Endothelial cell of umbilical vein (primary cell): Measurements from ENCODE around the gene MROH2A. TPM values are rescaled to one million over a fixed set of nuclear protein-coding genes. Genes with fewer than 3 reads are reported as not detected.

Source experiments
- BruUV-seq: library from RNA; stranded (reverse); fragments of 400-500 nt; replicated peaks from 2 replicates; lab custom pipeline; 2021; lab: Mats Ljungman, UMichigan
- CTCF ChIA-PET: fragments of 300-600, 350-600 bp; sonication (Branson Sonifier 250); formaldehyde crosslinking; loops from one replicate; lab custom pipeline; 2021; ENCODE audit warnings: antibody characterized with exemption, inconsistent platforms; lab: Charles Lee
- POLR2A ChIA-PET: fragments of 300-600, 350-600 bp; sonication (Branson Sonifier 250); formaldehyde crosslinking; loops from one replicate; lab custom pipeline; 2021; ENCODE audit warnings: antibody characterized with exemption, inconsistent platforms; lab: Charles Lee
- DNase-seq: peaks from one replicate; pipeline ENCODE4 v3.0.0-alpha.2; 2011; ENCODE audit warnings: low read depth, low spot score
- FAIRE-seq: peaks from 2 replicates; lab custom pipeline; 2011; peaks lifted over from hg19 to GRCh38; lab: Jason Lieb, UNC
- H2AFZ ChIP-seq: 2 replicates; pipeline ENCODE4 v1.6.0; 2012; ENCODE audit warnings: low read depth, low read length, control low read depth, inconsistent platforms
- H3K27ac ChIP-seq: 2 replicates; pipeline ENCODE4 v1.5.1; 2011; ENCODE audit warnings: low read depth, mild to moderate bottlenecking, control low read depth, low read length, moderate library complexity; ENCODE audit not compliant: insufficient read depth
- H3K27me3 ChIP-seq, 2 experiments: 2 replicates each; pipeline versions ENCODE4 v1.6.0 to v1.6.1; 2011; ENCODE audit warnings: low read length in 2 of 2, mixed read lengths in 1 of 2; ENCODE audit not compliant: control insufficient read depth in 2 of 2, insufficient read depth in 2 of 2
- H3K36me3 ChIP-seq, 2 experiments: 2 replicates in 1 of 2; 3 replicates in 1 of 2; pipeline ENCODE4 v1.5.1; 2011; ENCODE audit warnings: low read length in 2 of 2, mild to moderate bottlenecking in 1 of 2, moderate library complexity in 1 of 2; ENCODE audit not compliant: control insufficient read depth in 2 of 2, insufficient read depth in 2 of 2; ENCODE audit errors: extremely low read depth in 1 of 2
- H3K4me1 ChIP-seq: 3 replicates; pipeline ENCODE4 v1.5.1; 2011; ENCODE audit warnings: mild to moderate bottlenecking, low read length; ENCODE audit not compliant: control insufficient read depth, insufficient read depth; ENCODE audit errors: extremely low read depth
- H3K4me2 ChIP-seq: 2 replicates; pipeline ENCODE4 v1.6.1; 2011; ENCODE audit warnings: low read length, control low read depth, mixed read lengths; ENCODE audit not compliant: insufficient read depth
- H3K4me3 ChIP-seq, 3 experiments: fragments of 200-600 bp in 1 of 3; sonication (generic), shearing (Covaris generic) in 1 of 3; replicated peaks in 1 of 3; 2 replicates each; pipeline ENCODE4 v1.5.1; 2011 to 2016; ENCODE audit warnings: control low read depth in 3 of 3, low read length in 3 of 3, mild to moderate bottlenecking in 2 of 3, inconsistent platforms in 1 of 3, low read depth in 1 of 3, moderate library complexity in 1 of 3; ENCODE audit not compliant: insufficient read depth in 1 of 3
- H3K79me2 ChIP-seq: 2 replicates; pipeline ENCODE4 v1.6.0; 2012; ENCODE audit warnings: low read length, inconsistent platforms; ENCODE audit not compliant: control insufficient read depth, insufficient read depth
- H3K9ac ChIP-seq: replicated peaks from 2 replicates; pipeline ENCODE3; 2011; ENCODE audit warnings: low read length, control low read depth; ENCODE audit not compliant: insufficient read depth; ENCODE audit errors: extremely low read depth
- H3K9me1 ChIP-seq: replicated peaks from 3 replicates; pipeline ENCODE4 v1.6.0; 2011; ENCODE audit warnings: mild to moderate bottlenecking, low read length; ENCODE audit not compliant: control insufficient read depth, insufficient read depth; ENCODE audit errors: extremely low read depth
- H3K9me3 ChIP-seq: replicated peaks from 2 replicates; pipeline ENCODE4 v1.5.1; 2012; ENCODE audit warnings: low read length, inconsistent platforms; ENCODE audit not compliant: control insufficient read depth, insufficient read depth
- H4K20me1 ChIP-seq: replicated peaks from 2 replicates; pipeline ENCODE3; 2011; ENCODE audit warnings: mild to moderate bottlenecking, low read length; ENCODE audit not compliant: control insufficient read depth, insufficient read depth; ENCODE audit errors: extremely low read depth
- EZH2 ChIP-seq: IDR thresholded peaks from 2 replicates; pipeline ENCODE4 v1.6.1; 2012; ENCODE audit warnings: borderline replicate concordance, low read depth, mild to moderate bottlenecking, moderate library complexity, low read length, inconsistent platforms; ENCODE audit not compliant: severe bottlenecking
- FOS ChIP-seq: IDR thresholded peaks from 2 replicates; pipeline ENCODE4 v1.6.1; 2011; ENCODE audit warnings: mild to moderate bottlenecking, low read length, moderate library complexity, borderline replicate concordance; ENCODE audit not compliant: insufficient read depth
- GATA2 ChIP-seq: IDR thresholded peaks from 2 replicates; pipeline ENCODE4 v1.7.0; 2011; ENCODE audit warnings: low read depth, mild to moderate bottlenecking, moderate library complexity, mixed read lengths, low read length; ENCODE audit not compliant: insufficient read length, insufficient read depth
- JUN ChIP-seq: IDR thresholded peaks from 2 replicates; pipeline ENCODE4 v1.6.1; 2011; ENCODE audit warnings: borderline replicate concordance, low read depth; ENCODE audit not compliant: insufficient read length, insufficient read depth
- MAX ChIP-seq: IDR thresholded peaks from 2 replicates; pipeline ENCODE4 v1.6.1; 2011; ENCODE audit not compliant: insufficient read depth, insufficient read length
- MYC ChIP-seq: IDR thresholded peaks from one replicate; pipeline ENCODE4 v1.6.1; 2011; ENCODE audit warnings: mild to moderate bottlenecking, low read depth, low read length
- POLR2A ChIP-seq: IDR thresholded peaks from 2 replicates; pipeline ENCODE4 v1.6.1; 2012; ENCODE audit warnings: low read depth, mild to moderate bottlenecking, control low read depth, low read length
- POLR2AphosphoS5 ChIP-seq: IDR thresholded peaks from 2 replicates; pipeline ENCODE4 v1.6.1; 2012; ENCODE audit warnings: low read depth, mild to moderate bottlenecking, control low read depth, low read length, moderate library complexity; ENCODE audit not compliant: insufficient read depth
- dilution Hi-C: fragments of 300-500 bp; cut with MboI; formaldehyde crosslinking; loops from one replicate; pipeline ENCODE4 v1.15.0; 2019; ENCODE audit warnings: low sequenced_read_pairs; ENCODE audit not compliant: extremely low pct_ligation_motif_present
- intact Hi-C: fragments of 100-400 bp; cut with micrococcal nuclease; formaldehyde crosslinking; loops from one replicate; pipeline ENCODE4 v1.10.0; 2022
- polyA plus RNA-seq, 4 experiments: library from polyadenylated mRNA; depleted of rRNA in 3 of 4; stranded (reverse) in 3 of 4; unstranded in 1 of 4; fragments of >200 nt; gene quantifications; 2 replicates each; pipeline versions ENCODE4 v1.2.1 to v1.2.3, GENCODE V29; 2011 to 2012; ENCODE audit warnings: missing spikeins in 1 of 4
- total RNA-seq: library from RNA; stranded (reverse); gene quantifications from 2 replicates; pipeline ENCODE4 v1.2.3, GENCODE V29; 2021
- TF ChIP-seq, protein P1 (sequence below), 2 donors: IDR thresholded peaks; 1 replicate in 1 of 2; 2 replicates in 1 of 2; pipeline ENCODE4 v1.5.1; 2011; ENCODE audit warnings: low read length in 2 of 2, mild to moderate bottlenecking in 2 of 2, moderate library complexity in 2 of 2, control low read depth in 1 of 2, inconsistent platforms in 1 of 2, low read depth in 1 of 2; ENCODE audit not compliant: insufficient read depth in 1 of 2; ENCODE audit errors: extremely low read depth in 1 of 2

MROH2A gene
- total and polyA plus RNA-seq, 2 donors (not counting 3 experiments of a cell fraction or from before 2014, with no cell fraction given) = not detected

DNA sequence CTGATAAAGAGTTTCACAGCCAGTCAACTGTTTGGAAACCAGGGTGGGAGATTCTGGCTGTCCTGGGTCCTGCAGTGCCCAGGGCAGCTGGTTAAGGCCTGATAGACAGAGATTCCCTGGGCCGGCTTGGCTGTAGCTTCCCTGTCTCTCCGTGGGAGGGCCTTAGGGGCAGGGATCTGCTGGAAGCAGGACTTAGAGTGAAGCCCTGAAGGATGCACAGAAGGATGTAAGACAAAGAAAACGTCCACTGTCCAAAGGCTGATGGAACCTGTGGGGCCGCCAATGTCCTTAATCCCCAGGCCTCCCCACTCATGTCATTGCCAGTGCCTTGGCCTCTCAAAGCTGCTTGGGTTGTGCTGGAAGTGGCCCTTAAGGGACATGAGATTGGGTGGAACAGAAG is 33.0 kb downstream of the MROH2A start:
- dilution Hi-C loops = no loop called here

More for the DNA sequence above, 33.0 kb downstream of the MROH2A start:
- Histone ChIP-seq H3K36me3 (no peaks in the 10 kb centered on the region), H3K27me3 (peaks cover 0 to 1% of the 10 kb centered on the region in 2 experiments), H3K4me1 (no peaks in the 10 kb centered on the region), H4K20me1 (no peaks in the 10 kb centered on the region), H3K4me3 (no peak overlapping the region), H3K9me3 (no peaks in the 10 kb centered on the region), H2AFZ (no peak overlapping the region), H3K4me2 (no peak overlapping the region), H3K79me2 (no peaks in the 10 kb centered on the region), H3K27ac (no peak overlapping the region), H3K9ac (no peak overlapping the region), H3K9me1 (no peaks in the 10 kb centered on the region)
- intact Hi-C loops = no loop called here
- ChIA-PET POLR2A (no interaction called here), CTCF (no interaction called here)
- no peak for FAIRE-seq
- TF ChIP-seq GATA2 (no peak), POLR2A (no peak), POLR2AphosphoS5 (no peak), MYC (no peak), EZH2 (no peak), MAX (no peak), JUN (no peak), FOS (no peak)
- TF ChIP-seq, protein P1, sequence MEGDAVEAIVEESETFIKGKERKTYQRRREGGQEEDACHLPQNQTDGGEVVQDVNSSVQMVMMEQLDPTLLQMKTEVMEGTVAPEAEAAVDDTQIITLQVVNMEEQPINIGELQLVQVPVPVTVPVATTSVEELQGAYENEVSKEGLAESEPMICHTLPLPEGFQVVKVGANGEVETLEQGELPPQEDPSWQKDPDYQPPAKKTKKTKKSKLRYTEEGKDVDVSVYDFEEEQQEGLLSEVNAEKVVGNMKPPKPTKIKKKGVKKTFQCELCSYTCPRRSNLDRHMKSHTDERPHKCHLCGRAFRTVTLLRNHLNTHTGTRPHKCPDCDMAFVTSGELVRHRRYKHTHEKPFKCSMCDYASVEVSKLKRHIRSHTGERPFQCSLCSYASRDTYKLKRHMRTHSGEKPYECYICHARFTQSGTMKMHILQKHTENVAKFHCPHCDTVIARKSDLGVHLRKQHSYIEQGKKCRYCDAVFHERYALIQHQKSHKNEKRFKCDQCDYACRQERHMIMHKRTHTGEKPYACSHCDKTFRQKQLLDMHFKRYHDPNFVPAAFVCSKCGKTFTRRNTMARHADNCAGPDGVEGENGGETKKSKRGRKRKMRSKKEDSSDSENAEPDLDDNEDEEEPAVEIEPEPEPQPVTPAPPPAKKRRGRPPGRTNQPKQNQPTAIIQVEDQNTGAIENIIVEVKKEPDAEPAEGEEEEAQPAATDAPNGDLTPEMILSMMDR (IDR thresholded peaks at IDR 0.05; ENCODE audit: extremely low read depth in 1 of 2, insufficient read depth in 1 of 2, low read depth in 1 of 2, low read length in 2 of 2) = no peak
- BruUV-seq = no TSS peak
- no peak for DNase-seq
